Effector CD4-positive, alpha-beta T cell (primary cell): ENCODE results near the gene MLX.
"Not testable (repeated sequence)": the region's sequence is repeated elsewhere in the genome, so short reads cannot be mapped to it uniquely, and the experiment has no call there.

ENCODE experiments used
- DNase-seq: peaks from one replicate; pipeline ENCODE4 v3.0.0-alpha.2; 2020

The MLX gene

DNA sequence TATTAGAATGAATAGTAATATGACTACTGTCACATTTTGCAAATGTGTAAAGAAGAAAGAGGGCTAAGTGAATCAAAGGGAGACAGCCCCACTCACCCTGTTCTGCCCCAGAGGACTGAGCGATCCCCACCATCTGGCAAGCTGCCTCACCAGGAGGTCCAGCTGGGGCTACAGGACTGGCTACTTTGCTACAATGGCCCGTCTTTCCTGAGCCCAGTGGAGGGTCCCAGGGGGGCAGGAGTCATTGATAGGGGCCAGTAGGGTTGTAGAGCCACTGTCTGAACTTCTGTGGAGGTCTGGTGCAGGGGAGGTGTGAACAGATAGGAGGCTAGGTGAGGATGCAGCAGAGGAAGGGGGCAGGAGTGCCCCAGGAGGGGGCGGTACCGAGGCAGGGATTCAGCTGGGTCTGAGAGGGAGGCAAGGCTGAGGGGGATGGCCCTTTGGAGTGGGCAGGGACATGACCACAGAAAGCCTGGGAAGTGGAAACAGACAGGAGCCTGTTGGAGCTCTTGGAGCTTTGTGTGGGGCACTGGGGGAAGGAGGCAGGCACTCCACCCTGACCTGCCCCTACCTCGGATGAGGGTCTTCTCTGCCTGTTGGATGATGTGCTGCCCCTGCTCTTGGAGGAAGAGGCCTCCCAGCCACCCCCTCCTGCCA is 10.8 kb upstream of the MLX start:
- not testable (repeated sequence) for DNase-seq

DNA sequence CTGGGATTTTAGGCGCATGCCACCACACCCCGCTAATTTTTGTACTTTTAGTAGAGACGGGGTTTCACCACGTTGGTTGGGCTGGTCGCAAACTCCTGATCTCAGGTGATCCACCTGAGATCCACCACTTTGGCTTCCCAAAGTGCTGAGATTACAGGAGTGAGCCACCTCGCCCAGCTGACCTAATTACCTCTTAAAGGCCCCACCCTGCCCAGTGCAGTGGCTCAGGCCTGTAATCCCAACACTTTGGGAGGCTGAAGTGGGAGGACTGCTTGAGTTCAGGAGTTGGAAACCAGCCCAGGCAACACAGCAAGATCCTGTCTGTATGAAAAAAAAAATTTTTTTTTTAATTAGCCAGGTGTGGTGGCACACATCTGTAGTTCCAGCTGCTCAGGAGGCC is 7.8 kb upstream of the MLX start:
- DNase-seq, result no peak

DNA sequence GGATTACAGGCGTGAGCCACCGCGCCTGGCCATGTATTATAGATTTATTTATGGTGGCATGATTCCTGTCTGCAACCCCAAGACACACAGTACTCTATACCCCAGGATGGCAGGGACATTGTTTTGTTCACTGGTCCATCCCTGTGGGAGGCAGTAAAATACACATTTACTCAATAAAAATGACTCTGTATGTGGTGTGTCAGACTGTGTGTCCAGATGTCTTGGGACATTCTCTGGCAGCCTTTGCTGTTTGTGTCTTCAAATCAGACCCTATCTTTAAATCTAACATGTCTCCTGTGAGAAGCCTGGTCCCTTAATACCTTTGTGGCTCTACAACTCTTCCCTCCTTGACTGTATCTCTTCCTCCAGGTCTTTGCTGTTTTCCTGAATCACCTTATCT is 6.7 kb upstream of the MLX start:
- no peak for DNase-seq

DNA sequence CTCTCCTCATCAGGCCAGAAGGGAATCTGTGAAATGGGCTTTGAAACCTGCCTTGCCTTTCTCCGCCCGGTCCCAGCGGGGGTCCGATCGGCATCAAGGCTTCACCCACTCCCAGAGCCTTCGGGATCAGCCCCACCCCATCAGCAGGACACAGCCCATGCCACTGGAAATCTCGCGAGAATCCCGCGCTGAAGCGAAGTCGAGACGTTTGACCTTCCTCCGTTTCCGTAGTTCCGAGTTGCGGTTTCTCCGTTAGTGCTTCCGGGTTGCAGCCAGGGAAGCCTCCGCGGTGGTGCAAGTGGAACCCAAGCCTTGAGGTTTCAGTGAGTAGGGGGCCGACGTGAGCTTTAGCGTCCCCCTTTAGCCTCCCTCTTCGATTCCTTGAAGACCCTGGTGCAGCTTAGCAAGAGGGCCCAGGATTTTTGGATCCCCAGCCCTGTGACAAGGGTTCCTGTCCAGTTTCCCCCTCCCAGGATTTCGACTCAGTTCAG is 5.0 kb upstream of the MLX start, which contains the start of gene COASY:
Gene COASY, plus strand, starts transcription at position 252 of the 491 bp plus-strand sequence. CDS start 475 bp downstream, outside the sequence.
- DNase-seq, result peak; percentile 89

DNA sequence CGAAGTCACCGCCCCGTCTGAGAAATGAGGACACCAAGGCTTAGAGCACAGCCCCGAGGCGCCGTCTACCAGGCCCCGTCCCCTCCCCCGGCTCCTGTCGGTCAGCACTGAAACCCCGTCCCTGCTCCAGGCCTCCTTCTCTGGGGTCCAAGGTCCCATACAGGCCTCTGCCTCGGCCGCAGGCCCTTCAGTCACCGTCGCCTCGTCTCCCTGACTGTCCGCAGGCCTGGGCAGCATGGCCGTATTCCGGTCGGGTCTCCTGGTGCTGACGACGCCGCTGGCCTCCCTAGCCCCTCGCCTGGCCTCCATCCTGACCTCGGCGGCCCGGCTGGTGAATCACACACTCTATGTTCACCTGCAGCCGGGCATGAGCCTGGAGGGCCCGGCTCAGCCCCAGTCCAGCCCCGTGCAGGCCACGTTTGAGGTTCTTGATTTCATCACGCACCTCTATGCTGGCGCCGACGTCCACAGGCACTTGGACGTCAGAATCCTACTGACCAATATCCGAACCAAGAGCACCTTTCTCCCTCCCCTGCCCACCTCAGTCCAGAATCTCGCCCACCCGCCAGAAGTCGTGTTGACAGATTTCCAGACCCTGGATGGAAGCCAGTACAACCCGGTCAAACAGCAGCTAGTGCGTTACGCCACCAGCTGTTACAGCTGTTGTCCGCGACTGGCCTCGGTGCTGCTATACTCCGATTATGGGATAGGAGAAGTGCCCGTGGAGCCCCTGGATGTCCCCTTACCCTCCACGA is 4.3 kb upstream of the MLX start:
- DNase-seq, result no peak

DNA sequence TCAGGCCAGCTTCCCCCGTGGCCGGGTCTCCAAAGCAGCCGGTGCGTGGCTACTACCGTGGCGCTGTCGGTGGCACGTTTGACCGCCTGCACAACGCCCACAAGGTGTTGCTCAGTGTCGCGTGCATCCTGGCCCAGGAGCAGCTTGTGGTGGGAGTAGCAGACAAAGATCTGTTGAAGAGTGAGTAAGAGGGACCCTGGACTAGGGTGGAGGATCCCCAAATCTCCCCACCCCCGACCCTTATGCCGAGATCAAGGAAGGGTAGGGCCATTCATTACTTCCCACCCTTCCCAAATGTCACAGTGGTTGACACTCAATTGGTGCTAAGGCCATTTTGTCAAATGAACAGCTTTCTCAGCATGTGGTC is 3.8 kb upstream of the MLX start:
- DNase-seq, result no peak

DNA sequence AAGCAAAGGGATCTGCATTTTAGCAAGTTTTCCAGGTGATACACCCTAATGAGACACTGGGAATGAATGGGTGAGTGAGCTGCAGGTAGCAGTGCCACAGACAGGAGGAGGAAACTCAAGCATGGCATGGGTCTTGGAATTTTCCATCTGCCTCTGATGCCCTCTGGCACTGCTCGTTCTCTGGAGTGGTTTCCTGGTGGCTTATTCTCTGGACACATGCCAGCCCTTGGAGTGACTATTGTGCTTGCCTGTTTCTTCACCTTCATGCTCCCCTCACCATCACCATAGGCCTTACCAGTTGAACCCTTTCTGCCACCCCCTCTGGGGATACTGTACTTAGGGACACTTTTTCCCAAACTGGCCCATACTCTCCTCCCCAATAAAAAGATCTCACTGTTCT is 3.4 kb upstream of the MLX start:
- DNase-seq, result no peak

DNA sequence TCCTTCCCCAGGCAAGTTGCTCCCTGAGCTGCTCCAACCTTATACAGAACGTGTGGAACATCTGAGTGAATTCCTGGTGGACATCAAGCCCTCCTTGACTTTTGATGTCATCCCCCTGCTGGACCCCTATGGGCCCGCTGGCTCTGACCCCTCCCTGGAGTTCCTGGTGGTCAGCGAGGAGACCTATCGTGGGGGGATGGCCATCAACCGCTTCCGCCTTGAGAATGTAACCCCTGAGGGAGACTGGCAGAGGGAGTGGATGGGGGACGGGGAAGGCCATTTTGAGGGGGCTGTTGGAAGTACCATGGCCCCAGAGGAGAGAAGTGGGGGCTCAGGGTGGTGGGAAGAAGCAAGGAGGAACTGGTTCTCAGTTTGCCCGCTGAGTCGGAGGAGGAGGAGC is 3.0 kb upstream of the MLX start:
- no peak for DNase-seq

DNA sequence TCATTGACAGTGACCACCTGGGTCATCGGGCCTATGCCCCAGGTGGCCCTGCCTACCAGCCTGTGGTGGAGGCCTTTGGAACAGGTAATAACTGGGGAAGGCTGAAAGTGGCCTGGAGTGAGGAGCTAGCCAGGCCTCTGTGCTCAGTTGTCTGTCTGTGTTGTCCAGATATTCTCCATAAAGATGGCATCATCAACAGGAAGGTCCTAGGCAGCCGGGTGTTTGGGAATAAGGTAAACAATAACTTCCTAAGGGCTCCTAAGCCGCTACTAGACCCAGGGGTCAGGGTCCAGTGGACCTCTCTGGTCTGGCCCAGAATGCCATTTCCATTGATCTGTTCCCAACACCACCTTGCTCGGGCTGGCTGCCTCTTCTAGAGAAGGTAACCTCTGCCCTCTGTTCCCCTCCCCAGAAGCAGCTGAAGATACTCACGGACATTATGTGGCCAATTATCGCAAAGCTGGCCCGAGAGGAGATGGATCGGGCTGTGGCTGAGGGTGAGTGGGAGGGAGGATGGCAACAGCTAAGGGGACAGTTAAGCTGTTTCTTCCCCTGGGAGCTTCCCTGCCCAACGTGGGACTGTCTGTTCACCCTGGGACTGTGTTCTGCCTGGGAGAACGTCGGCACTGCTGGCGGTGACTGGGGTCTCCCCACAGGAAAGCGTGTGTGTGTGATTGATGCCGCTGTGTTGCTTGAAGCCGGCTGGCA is 1.9 kb upstream of the MLX start:
- no peak for DNase-seq

DNA sequence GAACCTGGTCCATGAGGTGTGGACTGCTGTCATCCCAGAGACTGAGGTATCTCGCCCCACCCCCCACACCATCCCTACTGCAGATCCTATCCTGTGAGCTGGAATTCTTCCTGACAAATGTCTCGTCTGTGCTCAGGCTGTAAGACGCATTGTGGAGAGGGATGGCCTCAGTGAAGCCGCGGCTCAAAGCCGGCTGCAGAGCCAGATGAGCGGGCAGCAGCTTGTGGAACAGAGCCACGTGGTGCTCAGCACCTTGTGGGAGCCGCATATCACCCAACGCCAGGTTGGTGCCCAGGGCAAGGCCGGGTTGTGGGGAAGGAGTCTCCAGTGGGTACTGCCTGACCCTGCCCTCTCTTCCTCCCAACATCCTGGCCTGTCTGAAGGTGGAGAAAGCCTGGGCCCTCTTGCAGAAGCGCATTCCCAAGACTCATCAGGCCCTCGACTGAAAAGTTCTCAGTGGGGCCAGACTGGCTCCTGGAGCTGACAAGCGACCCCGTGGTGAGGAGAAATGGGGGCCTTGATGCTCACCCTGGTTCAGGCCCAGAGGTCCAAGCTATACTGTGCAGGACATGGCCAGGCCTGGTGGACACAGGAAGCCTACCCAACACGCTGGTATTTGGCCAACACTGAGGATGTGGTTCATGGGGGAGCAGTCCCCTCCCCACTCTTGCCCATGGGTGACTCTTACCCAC is 1.2 kb upstream of the MLX start:
- DNase-seq, result no peak

DNA sequence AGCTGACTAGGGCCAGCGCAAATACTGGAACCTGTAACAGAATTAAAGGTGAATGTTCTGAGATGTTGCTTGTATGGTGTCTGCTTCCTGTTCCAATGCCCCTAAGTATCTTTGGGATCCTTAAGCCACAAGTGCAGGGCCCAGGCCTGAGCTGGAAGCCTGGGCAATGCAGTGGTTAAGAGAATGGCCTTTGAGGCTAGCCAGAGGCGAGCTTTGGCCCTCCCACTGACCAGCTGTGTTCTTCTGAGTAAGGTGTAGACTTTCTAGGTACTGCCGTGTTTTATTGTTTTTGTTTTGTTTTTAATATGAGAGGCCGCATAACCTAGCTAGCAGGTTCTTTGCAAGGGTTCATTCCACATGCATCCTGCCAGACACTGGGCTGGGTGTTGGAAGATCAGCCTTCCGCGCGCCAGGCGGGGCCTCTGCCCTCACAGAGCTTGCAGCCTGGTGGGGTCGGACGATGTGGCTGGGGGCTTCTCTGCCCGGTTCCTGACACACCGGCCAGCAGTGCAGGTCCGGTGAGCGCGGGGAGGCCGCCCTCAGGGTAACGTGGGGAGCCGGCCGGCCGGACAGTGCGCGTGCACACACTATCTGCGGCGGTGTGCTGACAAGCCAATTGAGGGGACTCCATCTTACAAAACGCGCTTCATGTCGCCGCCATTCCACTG is 551 bp upstream of the MLX start:
- no peak for DNase-seq

DNA sequence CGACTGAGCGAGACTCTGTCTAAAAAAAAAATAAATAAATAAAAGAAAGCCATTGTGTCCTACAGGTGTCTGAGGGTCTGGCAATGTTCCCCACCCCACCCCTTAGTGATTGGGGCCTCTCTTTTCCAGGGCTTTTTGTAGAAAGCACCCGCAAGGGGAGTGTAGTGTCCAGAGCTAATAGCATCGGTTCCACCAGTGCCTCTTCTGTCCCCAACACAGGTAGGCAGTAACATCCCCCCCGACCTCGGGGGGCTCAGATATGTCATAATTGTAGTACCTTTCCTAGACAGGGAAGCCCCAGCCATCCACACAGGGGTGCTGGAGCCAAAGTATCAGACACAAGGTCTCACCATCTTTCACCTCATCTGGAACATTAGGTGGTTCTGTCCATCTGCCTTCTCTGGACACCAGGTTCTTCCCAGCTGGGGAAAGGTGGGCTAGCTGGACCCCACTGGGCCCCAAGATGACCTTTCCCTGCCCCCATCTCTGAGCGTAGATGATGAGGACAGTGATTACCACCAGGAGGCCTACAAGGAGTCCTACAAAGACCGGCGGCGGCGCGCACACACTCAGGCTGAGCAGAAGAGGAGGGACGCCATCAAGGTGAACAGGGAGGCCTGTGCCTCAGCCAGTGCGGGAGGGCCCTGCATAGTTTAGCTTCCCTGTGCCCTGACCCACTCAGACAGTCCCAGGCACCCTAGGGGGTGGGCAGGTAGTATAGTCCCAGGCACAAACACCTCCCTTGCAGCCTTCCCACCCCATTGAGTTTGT is 1.6 kb downstream of the MLX start:
- DNase-seq, result no peak

DNA sequence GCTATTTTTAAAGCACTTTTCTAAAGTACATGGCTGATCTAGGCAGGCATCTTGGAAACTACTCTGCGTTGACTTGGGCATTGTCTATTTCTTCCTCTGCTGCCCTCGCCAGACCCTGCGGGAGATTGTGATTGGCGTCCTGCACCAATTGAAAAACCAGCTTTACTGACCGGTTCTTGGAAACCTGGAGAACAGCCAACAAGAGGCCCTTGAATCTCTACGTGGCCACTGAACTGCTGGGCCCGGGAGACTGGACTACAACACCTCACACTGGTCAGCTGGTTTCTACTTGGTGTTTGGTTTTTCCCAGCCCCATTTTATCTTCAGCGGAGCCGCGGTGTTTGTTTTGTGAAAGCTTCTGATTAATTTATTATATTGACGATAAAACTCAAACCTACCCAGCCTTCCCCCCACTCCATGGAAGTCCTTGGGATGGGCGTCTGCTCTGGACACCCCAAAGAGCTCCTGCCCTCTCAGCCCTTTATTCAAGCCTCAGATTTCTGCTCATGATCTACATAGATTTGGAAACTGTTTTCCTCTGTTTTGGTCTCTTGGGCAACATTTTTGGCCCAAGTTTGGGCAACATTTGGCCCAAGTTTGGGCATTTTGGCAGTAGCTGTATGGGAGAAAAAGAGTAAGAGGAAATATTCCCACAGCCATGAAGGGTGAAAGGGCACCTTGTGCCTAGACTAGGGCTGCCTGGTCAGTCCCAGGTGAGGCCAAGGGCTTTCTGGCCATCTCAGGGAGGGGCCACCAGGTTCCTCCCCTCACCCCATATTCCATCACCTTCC is 4.7 kb downstream of the MLX start:
- no peak for DNase-seq

DNA sequence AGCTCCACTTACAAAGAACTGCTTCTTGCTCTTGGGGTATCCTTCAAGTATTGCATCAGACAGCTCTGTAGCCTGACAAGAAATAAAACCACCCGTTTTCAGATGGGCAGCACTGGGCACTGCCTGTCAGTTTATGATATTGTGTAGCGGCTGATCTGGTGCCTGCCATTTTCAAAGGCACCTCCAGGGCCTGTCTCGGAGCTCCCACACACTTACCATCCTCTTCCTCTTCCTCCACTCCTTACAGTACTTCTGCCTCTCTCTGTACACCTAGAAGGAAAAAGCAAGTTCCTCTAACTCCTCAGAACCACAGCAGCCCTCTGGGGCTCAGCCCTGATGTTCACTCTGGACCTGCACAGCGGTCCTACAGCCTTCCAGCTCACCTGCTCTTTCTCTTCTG is 6.2 kb downstream of the MLX start:
- DNase-seq, result no peak

DNA sequence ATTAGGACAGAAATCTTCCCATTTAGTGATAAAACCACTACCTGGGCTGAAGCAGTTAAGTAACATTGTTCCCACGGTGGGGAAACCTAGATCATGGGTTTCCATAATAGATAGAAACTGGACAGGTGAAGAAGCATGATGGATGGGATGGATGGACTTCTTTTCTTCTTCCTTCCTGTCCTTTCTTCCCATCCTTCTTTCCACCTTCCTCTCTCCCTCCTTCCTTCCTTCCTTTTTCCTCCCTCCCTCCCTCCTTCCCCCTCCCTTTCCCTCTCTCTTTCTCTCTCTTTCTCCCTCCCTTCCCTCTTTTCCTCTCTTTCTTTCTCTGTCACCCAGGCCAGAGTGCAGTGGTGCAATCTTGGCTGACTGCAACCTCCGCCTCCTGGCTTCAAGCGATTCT is 7.6 kb downstream of the MLX start:
- DNase-seq, result no peak

DNA sequence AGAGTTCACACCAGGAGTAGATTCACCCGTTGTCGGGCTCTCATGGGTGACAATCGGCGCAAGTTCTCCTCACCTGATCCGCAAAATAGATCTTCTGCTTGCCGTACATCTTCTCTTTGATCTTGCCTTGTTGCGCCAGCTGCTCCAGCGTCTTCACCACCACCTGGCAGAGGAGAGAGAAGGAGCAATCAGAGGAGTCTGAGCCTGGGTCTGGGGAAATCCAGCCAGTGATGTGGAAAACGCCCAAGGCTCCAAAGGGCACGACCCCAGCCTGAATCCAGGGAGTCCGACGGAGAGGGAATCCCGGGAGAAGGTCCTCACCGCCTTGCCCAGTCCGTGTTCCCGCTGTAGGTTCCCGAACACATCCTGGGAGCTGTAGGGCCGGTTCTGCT is 10.2 kb downstream of the MLX start:
- DNase-seq, result no peak

DNA sequence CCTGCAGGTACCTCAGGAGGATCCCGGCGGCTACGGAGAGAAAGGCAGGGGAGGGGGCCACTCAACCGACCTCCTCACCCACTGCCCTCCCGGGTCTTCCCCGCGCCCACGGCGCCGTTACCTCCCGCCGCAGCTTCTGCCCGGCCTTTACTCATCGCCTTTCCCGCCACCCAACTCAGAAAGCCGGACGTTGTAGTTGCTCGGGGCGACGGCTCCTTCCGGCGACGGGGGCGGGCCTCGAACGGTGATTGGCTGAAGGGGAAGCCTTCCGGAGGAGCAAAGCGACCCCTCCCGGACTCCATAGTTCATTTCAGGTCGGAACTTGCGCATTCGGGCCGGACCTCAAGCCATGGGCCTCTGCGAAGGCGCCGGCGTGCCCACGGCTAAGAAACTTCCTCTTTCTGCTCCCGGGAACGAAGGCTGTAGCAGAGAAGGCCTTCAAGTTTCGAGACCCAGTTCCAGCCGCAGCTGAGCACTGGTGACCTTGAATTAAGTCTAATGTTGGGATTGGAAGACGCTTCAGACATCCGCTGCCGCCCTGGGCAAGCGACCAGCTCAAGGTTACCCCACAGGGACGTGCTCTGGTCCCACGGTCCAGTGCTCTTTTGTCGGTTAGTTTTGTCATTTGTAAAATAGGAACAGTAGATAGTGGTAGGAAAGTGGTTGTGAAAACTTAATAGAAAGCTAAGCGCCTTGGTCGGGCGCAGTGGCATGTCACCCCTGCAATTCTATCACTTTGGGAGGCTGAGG is 10.8 kb downstream of the MLX start, which contains the start of gene PSMC3IP:
Gene PSMC3IP, minus strand, starts transcription at position 198 of the 750 bp plus-strand sequence. Its CDS starts 43 bp downstream, at position 155.
- peak; percentile 89 for DNase-seq

DNA sequence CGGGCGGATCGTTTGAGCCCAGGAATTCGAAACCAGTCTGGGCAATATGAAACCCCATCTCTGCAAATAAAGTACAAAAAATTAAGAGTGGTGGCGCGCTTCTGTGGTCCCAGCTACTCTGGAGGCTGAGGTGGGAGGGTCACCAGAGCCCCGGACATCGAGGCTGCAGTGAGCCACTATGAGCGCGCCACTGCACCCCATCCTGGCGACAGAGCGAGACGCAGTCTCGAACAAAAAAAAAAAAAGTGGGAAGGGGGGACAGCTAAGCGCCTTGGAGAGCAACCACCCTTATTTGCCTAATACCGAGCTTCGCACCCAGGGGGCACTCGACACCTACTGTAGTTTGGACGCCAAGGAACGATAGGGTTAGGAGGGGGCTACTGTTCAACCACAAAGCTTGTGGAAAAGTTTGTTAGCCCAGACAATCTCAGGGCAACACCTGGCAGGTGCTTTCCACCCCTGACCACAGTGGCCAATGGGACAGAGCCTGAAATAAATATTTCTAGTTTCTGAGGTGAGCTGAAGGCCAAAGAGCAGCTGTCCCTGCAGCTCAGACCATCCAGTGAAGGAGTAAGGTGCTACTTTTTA is 11.5 kb downstream of the MLX start:
- DNase-seq, result peak; percentile 55

DNA sequence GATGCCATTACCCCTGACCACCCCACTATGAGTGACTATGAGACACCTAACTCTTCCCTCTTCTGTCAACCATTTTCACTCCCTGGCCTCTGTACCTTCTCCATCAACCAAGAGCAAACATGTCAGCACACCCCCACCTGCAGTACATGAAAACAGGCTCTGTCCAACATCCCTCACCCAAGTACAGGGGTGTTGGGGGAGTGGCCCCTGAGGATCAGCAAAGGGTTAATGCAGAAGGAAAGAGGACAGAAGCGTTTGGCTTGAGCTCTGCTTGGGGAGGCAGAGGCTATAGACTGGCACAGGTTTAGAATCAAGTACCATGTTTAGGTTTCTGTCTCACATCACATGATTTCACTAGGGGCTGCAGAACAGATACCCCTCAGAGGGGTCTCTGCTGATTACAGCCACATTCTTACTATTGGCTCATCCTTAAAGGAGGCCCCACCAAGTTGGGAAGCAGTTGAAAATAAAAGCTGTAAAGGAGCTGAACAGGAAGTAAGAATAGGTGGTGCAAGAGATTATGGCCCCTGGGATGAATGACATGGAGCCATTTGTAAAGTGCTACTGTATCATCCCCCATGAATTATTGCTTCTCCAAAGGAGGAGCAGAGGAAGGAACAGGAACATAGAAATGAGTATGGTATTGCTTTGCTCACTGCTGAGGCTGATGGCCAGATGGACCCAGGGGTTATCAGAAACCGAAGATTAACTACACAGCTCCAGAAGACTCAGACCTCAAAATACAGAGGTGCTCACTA is 13.1 kb downstream of the MLX start:
- DNase-seq, result no peak
